GM18520 (cell line): ENCODE results near the gene PIK3C2G.

ENCODE experiments used
- ATAC-seq: cut with Tn5 transposase; IDR thresholded peaks from one replicate; pipeline ENCODE4 v1.9.1; 2021; ENCODE audit not compliant: unreplicated experiment

The PIK3C2G gene

DNA sequence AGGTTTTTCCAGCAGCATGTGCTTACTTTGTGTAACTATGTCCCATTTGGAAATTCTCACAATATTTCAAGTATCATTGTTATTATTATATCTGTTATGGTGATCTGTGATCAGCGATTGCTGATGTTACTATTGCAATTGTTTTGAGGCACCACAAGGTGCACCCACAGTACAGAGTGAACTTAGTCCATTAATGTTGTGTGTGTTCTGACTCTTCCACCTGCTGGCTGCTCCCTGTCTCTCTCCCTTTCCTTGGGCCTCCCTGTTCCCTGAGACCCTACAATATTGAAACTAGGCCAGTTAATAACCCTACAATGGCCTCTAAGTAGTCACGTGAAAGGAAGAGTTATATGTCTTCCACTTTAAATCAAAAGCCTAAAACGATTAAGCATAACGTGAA, 153.9 kb downstream of the PIK3C2G start:
- no peak for ATAC-seq

- ATAC-seq, result no peak
Observed at GRCh38 chr12:18416412-18416811, 155.1 kb downstream of the PIK3C2G start.

GRCh38 chr12:18419311-18419710, 158.0 kb downstream of the PIK3C2G start:
- ATAC-seq, result no peak

- no peak for ATAC-seq
Observed at GRCh38 chr12:18421867-18422266, 160.5 kb downstream of the PIK3C2G start.

DNA sequence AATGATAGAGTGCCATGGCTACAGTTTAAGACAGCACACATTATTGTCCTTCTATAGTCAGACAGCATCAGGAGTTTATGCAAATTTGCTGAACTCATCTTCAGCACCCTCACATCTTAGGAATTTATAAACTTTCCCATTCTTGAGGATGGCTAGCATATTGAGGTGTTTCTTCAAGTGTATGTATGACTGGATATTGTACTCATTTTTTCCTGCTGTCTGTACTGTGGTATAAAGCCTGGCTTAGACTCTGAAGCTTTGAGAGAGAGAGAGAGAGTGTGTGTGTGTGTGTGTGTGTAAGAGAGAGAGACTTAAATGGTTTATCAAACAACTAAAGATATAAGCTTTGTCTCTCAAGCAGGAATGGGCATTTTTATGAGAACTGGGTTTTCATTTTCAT, 161.6 kb downstream of the PIK3C2G start:
- no peak for ATAC-seq

DNA sequence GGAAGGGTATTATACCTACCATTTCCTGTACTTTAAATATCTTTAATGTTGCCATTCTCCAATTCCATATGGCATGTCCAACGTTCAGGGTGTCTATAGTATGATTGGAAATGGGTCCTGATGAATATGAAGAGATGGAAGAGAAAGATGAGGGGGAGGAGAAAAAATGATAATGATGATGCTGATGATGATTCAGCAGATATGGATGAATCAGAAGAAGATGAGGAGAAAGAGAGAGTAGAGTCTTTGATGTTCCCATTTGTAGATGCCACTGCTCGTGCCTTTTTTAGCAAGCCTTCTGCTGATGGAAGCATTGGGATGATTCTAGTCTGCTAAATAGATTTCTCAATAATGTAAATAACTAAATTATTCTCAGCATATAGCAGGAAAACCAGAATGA, 163.5 kb downstream of the PIK3C2G start:
- no peak for ATAC-seq

GRCh38 chr12:18427520-18427919, 166.2 kb downstream of the PIK3C2G start:
- no peak for ATAC-seq

DNA sequence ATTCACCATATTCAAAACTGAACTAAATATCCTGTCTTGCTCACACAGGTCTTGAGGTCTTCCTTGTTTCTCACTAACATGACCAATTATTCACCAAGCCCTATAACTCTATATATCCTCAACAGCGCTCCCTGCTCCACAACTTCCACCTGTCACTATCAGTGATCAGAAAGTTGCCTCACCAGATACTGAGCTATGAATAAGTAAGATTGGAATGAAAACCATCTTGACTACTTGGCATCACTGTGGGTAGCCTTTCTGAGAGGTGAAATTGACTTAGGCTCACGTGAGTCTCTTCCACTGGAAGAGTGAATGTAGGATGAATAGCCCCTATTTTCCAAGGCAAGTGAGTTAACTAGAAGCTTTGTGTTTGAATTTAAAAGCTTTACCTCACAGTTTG, 167.1 kb downstream of the PIK3C2G start:
- no peak for ATAC-seq

DNA sequence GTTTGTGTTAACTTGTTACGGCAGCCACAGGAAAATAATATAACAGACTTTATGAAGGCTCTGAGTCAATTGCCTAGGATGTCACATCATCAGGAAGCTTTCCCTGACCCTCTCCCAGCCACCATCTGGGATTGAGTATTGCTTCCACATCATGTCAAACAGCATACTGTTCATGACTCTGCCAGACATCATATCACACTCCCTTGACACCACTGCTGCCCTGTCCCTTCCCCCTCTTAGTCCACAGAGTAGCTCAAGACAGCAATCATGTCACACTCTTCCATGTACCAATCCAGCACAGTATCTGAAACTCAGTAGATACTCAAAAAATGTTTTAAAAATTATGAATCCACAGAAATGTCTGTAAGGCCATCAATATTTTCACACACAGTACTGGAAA, 168.0 kb downstream of the PIK3C2G start:
- no peak for ATAC-seq

- ATAC-seq, result no peak
Observed at GRCh38 chr12:18430425-18431048, 169.2 kb downstream of the PIK3C2G start.

GRCh38 chr12:18431771-18432170, 170.5 kb downstream of the PIK3C2G start:
- no peak for ATAC-seq

GRCh38 chr12:18432206-18432605, 170.9 kb downstream of the PIK3C2G start:
- ATAC-seq, result no peak

DNA sequence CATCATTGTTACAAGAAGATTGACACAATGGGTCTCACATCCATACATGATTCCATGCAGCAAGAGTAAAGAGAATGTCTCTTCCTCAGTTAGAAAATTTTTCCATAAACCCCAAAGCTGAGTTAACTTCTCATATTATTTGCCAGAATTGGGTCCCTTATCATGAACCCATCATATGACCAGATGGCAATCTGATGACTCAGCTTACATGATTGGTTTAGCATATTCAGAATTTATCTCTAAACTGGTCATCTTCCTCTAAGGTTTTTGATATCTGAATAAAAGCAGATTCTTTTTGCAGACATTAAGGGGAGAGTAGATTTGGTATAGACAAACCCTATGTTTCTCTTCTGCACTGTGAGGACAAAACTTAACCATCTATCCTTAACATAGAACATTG, 174.9 kb downstream of the PIK3C2G start:
- ATAC-seq, result no peak

- no peak for ATAC-seq
Observed at GRCh38 chr12:18439541-18439940, 178.2 kb downstream of the PIK3C2G start.

- ATAC-seq, result no peak
Observed at GRCh38 chr12:18443768-18444437, 182.6 kb downstream of the PIK3C2G start.

DNA sequence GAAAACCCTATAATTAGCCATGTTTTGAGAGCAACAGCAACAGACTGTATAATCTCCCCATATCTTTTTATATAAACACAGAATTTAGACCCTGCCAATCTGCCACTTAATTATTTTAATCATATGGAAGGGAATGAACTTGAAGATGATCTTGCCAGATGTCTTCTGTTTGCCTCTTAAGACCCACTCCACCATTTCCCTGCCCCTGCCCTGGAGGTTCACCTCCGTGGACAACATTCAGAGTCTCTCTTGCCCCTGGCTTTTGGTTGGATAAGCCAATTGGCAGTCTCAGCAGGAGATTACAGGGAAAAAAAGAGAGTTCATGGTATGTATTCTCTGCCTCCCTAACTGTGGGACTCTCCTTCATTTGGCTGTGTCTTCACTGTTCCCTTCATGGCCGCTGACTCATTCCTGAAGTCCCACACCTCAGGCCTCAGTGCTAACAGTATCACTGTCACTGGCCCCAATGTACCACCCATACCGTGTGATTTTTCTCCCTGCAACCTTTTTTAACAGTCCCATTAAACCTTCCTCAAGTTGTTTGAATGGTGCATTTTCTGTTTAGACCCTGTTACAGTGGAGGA, 184.8 kb downstream of the PIK3C2G start:
- no peak for ATAC-seq

DNA sequence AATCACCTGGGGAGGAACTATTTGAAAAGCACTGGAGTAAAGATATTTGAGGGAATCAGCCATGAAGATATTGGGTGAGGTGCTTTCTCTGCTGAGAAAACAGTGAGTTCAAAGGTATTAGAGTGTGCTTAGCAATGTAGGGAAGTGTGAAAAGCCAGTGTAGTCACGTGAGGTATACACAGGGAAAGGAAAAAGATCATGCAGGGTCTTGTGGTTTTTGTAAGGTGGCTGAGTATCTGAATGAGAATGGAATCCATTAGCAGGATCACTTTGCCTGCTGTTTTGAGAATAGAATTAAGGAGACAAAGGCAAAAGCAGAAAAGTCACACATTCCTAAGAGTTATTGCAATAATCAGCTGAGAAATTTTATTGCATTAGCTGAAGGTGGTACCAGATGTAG, 193.0 kb downstream of the PIK3C2G start:
- ATAC-seq, result no peak

DNA sequence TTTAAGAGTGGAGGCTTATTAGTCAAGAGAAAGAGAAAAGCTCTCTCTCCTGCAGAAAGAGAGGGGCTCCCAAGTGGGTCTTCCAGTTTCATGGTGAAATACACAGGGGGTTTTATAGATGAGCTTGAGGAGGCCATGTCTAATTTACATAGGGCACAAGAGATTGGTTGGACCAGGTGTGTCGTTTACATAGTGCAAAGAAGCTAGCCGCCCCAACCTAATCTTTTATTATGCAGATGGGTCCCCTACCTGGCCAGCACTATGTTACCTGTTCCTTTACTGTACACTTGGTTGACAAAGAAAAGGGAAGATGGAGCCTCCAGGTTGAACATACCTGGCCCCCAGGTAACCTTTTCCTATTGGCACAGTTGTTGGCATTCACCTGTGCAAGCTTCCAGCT, 195.0 kb downstream of the PIK3C2G start:
- no peak for ATAC-seq

DNA sequence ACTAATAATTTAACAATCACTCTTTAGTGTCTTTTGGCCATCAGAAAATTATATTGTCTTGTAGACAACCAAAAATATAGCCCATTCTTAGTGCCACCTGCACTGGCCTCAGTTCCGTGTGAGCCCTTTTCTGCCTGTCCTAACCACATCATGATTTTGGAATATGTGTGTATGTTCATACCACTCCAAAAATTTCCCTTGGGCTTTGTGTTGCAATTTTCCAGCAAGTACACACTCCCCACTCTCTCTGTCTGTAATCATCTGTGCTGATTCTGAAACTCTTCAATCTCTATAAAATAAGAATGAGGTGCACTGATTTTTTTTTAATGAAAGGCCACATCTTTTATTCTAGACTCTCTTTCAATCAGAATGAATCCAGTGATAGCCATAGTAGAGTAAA, 196.0 kb downstream of the PIK3C2G start:
- ATAC-seq, result no peak

DNA sequence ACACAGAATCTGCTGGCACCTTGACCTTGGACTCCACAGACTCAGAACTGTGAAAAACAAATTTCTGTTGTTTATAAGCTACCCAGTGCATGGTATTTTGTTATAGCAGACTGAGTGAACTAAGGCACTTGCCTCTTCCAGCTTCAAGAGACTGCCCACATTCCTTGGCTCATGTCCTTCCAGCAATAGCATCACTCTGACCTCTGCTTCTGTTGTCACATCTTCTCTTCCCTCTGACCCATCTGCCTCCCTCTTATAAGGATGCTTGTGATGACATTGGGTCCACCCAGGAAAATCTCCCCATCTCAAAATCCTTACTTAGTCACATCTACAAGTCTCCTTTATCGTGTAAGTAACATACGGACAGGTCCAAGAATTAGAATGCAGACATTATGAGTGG, 200.4 kb downstream of the PIK3C2G start:
- ATAC-seq, result no peak

- ATAC-seq, result no peak
Observed at GRCh38 chr12:18462442-18462841, 201.1 kb downstream of the PIK3C2G start.

- ATAC-seq, result no peak
Observed at GRCh38 chr12:18467620-18468245, 206.4 kb downstream of the PIK3C2G start.
